Muscle layer of duodenum (tissue), 2 donors: ENCODE measurements around the gene PKD1.
"Not testable (repeated sequence)": the region's sequence is repeated elsewhere in the genome, so short reads cannot be mapped to it uniquely, and the experiment has no call there.

Experiments used
- H3K27ac ChIP-seq: one replicate; pipeline ENCODE4 v1.7.0; 2013; ENCODE audit warnings: mild to moderate bottlenecking, low read length
- H3K27me3 ChIP-seq: one replicate; pipeline ENCODE4 v1.7.0; 2013; ENCODE audit warnings: low read depth, mild to moderate bottlenecking, control low read depth, low read length
- H3K36me3 ChIP-seq, 2 donors: one replicate each; pipeline ENCODE4 v1.7.0; 2013; ENCODE audit warnings: low read length in 2 of 2, control low read depth in 1 of 2, mild to moderate bottlenecking in 1 of 2; ENCODE audit not compliant: insufficient read depth in 2 of 2, control insufficient read depth in 1 of 2
- H3K4me1 ChIP-seq, 2 donors: one replicate each; pipeline ENCODE4 v1.7.0; 2013; ENCODE audit warnings: low read length in 2 of 2, mild to moderate bottlenecking in 2 of 2, control low read depth in 1 of 2, moderate library complexity in 1 of 2; ENCODE audit not compliant: insufficient read depth in 2 of 2, control insufficient read depth in 1 of 2
- H3K4me3 ChIP-seq, 2 donors: one replicate each; pipeline ENCODE4 v1.7.0; 2013; ENCODE audit warnings: low read length in 2 of 2, low read depth in 1 of 2, mild to moderate bottlenecking in 1 of 2
- H3K9me3 ChIP-seq, 2 donors: one replicate each; pipeline ENCODE4 v1.7.0; 2013; ENCODE audit warnings: low read length in 2 of 2, control low read depth in 1 of 2, mild to moderate bottlenecking in 1 of 2; ENCODE audit not compliant: control insufficient read depth in 1 of 2
- donor health status: healthy.

PKD1 gene

DNA sequence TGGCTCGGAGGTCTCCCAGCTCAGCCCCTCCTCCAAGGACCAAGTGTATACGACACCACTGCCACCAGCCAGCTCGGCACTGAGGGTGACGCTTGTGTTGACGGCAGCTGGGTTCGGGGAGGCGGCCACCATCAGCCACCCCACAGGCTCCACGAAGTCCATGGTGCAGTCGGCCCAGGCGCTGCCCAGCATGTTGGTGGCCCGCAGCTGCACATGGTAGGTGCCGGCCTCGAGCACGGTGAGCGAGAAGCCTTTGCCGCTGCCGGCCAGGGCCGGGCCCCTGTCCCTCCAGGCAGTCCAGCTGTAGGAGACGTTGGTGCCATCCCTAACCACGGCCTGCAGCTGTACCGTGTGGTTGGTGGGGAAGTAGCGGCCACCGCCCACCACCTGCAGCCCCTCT, 25.8 kb downstream of the PKD1 start:
- peaks cover 0 to 72% of the 10 kb centered on the region in 2 donors for H3K36me3 ChIP-seq

DNA sequence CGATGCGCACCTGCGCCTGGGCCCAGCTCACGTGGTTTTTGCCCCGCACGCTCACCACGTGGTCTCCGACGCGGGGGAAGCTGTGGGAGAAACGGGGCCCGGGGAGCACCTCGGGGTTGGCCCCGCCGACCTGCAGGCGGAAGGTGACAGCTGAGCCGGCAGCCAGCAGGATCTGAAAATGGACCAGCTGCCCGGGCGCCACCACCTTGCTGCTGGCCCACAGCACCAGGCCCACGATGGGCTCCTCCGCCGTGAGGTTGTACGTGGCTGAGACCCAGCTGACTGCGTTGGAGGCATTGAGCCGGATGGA, 26.5 kb downstream of the PKD1 start:
- not testable (repeated sequence) for H3K27ac ChIP-seq, H3K27me3 ChIP-seq, H3K4me3 ChIP-seq, H3K9me3 ChIP-seq, H3K4me1 ChIP-seq
- peaks cover 0 to 68% of the 10 kb centered on the region in 2 donors for H3K36me3 ChIP-seq

More for the DNA sequence above, 25.8 kb downstream of the PKD1 start:
- H3K9me3 ChIP-seq, H3K4me1 ChIP-seq, H3K27ac ChIP-seq, H3K27me3 ChIP-seq, H3K4me3 ChIP-seq: not testable (repeated sequence)

DNA sequence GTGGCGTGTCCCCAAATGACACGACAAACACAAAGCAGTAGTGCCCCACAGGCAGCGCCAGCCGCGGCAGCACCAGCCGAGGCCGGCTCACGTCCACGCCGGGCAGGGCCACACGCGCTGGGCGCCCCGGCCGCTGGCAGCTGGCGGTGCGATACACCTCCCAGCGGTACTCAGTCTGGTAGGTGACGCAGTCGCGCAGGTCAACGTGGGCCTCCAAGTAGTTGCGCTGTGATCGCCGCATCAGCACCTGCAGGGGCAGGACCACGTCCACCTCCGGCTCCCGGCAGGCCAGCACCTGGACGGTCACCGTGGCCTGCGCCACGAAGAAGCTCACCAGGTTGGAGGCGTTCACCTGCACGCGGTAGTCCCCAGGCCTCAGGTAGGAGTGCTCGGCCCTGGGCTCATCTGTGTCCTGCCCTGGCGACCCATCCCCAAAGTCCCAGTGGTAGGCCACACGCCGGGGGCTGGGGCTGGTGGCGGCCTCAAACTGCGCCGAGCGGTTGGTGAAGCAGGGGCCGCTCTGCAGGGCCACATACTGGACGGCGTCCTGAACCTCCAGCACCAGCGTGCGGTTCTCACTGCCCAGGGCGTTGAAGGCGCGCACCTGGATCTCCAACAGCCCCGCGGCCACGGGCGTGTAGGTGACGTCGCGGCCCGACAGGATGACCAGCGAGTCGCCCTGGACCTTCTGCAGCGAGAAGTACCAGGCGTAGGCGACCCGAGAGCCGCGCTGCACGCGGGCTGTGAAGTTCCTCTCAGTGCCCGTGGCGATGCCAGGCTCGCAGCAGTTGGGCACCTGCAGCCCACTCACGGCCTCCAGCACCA, 27.0 kb downstream of the PKD1 start:
- H3K27ac ChIP-seq, H3K4me1 ChIP-seq, H3K27me3 ChIP-seq, H3K4me3 ChIP-seq, H3K9me3 ChIP-seq: not testable (repeated sequence)
- peaks cover 0 to 62% of the 10 kb centered on the region in 2 donors for H3K36me3 ChIP-seq

DNA sequence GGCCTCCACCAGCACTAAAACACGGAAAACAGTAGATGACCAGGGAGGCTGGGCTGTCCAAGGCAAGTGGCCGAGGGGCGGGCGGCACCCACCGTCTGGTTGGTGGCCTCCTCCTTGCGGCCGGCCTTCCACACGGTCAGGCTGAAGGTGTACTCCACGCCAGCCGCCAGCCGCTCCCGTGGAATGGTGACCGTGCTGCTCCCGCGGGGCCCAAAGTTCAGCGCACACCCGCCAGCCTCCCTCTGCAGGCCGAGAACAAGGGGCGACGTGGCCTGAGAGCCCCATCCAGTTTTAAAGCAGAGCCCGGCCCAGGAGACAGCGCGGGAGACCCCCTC, 27.9 kb downstream of the PKD1 start:
- not testable (repeated sequence) for H3K27me3 ChIP-seq, H3K4me3 ChIP-seq, H3K27ac ChIP-seq, H3K9me3 ChIP-seq, H3K4me1 ChIP-seq
- peaks cover 0 to 67% of the 10 kb centered on the region in 2 donors for H3K36me3 ChIP-seq

DNA sequence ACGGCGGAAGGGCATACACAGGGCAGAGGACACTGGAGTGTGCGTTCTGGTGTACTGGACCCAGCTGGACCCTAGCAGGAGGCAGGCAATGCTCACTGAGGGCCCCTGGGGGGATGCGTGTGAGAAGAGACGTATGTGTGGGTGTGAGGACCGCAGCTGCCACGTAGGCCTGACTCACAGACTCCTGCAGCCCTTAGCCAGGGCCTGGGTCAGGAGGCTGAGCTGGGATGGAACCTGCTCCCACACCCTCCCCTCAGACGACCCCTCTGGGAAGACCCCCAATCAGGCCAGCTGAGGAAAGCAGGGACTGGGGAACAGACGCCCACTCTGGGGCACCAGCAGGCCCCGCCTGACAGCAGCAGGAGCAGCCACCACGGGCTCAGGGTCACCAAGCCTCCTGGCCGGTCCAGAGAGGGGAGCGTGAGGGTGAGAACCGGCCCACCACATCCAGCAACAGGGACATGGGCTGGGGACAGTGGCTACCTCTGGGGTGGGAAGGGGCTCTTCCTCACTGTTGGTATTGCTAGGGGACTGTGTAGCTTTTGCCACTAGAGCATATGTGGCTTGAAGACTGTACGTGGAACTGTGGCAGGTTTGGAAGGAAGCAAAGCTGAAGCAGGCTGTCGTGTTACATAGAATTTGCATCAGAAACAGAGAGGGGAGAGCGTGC, 28.4 kb downstream of the PKD1 start:
- H3K27me3 ChIP-seq = not testable (repeated sequence)
- H3K36me3 ChIP-seq = peaks cover 0 to 70% of the 10 kb centered on the region in 2 donors

DNA sequence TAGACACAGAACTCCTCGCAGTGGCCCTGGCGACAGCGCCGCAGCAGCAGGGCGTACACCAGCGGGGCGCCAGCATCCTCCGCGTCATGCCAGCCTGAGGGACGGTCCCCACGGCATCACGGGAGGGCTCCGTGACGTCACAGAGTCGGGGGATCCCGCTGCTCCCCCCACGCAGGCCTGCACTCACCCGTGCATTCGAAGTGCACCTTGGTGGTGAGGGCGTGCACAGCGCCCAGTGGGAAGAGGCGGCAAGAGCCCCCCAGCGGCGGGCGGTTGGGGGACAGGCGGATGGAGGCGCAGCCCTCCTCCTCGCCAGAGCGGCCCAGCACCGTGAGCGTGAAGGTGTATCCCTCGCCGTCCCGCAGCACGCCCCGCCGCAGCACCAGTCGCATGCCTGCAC, 29.5 kb downstream of the PKD1 start:
- H3K9me3 ChIP-seq, H3K4me1 ChIP-seq, H3K4me3 ChIP-seq, H3K27me3 ChIP-seq, H3K27ac ChIP-seq: not testable (repeated sequence)
- H3K36me3 ChIP-seq = peaks cover 0 to 61% of the 10 kb centered on the region in 2 donors

More for the DNA sequence above, 28.4 kb downstream of the PKD1 start:
- not testable (repeated sequence) for H3K4me3 ChIP-seq, H3K9me3 ChIP-seq, H3K27ac ChIP-seq, H3K4me1 ChIP-seq

DNA sequence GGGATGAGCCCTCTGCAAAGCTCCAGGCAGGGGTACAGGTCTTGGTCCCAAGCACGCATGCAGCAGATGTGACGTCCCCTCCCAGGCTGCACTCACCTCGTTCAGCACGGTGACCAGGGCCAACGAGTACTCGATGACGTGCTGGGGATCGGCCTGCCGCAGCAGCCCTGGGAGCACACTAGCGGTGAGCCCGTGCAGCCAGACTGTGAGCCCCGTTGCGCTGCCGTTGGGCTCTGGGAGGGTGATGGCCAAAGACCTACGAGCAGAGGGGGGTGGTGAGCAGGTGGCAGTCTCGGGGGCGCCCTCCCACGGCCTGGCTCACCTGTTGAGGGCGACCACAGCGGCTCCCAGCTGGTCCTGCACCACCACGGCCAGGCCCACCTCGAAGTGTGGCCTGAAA, 29.9 kb downstream of the PKD1 start:
- H3K9me3 ChIP-seq, H3K4me1 ChIP-seq, H3K27ac ChIP-seq, H3K27me3 ChIP-seq, H3K4me3 ChIP-seq: not testable (repeated sequence)
- peaks cover 0 to 56% of the 10 kb centered on the region in 2 donors for H3K36me3 ChIP-seq

DNA sequence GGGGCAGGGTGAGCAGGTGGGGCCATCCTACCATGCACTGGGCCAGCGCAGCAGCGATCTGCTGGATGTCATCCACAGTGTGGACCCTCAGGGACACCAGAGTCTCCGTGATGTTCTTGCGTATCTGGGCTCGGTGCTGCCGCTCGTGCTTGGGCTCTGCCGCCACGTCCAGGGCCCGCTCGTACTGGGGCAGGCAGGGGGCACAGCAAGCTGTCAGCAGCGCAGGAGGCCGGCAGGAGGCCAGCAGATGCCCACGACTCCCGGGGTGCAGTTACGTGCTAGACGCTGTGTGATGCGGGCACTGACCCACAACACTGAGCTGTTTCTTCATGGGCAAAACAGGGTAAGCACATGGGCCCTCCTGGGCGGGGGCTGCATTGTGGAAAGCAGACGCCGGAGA, 30.4 kb downstream of the PKD1 start:
- not testable (repeated sequence) for H3K9me3 ChIP-seq, H3K27ac ChIP-seq, H3K27me3 ChIP-seq, H3K4me1 ChIP-seq, H3K4me3 ChIP-seq
- H3K36me3 ChIP-seq = peaks cover 0 to 54% of the 10 kb centered on the region in 2 donors

DNA sequence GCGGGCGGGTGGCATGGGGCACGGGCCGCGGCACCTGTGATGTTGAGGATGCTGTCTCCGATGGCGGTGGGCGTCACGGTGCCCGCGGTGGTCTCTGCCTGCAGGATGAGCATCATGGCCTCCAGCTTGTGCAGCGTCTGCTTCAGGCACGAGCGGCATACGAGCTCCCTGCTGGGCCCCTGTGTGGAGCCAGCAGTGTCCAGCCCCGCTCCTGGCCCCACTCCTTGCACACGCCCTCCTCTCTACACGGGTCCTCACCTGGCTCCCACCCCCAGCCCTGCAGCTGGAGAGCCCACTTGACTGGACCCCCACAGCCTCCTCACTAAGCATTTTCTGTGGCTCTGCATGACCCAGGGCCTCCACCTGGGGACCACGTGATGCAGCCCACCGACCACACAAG, 31.2 kb downstream of the PKD1 start:
- peaks cover 0 to 57% of the 10 kb centered on the region in 2 donors for H3K36me3 ChIP-seq
- H3K27me3 ChIP-seq, H3K27ac ChIP-seq, H3K4me1 ChIP-seq, H3K4me3 ChIP-seq, H3K9me3 ChIP-seq: not testable (repeated sequence)

DNA sequence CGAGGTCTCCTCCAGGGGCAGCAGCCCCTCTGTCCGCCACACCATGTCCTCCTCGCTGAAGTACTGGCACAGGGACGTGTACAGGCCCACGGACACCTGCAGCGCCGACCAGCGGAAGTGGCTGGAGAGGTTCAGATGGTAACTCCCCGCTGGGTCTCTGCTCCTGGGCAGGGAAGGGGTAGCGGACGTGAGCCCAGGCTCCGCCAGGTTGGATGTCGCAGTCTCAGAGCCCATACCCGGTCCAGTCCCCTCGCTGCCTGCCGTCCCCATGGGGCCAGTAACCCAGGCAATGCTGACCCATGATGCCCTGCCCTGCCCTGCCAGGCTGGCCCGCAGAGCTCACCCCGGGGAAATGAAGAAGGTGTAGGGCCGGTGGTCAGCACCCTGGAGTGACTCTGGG, 33.2 kb downstream of the PKD1 start:
- no peaks in the 10 kb centered on the region for H3K27me3 ChIP-seq
- H3K4me3 ChIP-seq = no peak overlapping the region
- H3K36me3 ChIP-seq = peaks cover 0 to 52% of the 10 kb centered on the region in 2 donors
- no peaks in the 10 kb centered on the region for H3K4me1 ChIP-seq
- no peak overlapping the region for H3K27ac ChIP-seq
- H3K9me3 ChIP-seq = no peaks in the 10 kb centered on the region

DNA sequence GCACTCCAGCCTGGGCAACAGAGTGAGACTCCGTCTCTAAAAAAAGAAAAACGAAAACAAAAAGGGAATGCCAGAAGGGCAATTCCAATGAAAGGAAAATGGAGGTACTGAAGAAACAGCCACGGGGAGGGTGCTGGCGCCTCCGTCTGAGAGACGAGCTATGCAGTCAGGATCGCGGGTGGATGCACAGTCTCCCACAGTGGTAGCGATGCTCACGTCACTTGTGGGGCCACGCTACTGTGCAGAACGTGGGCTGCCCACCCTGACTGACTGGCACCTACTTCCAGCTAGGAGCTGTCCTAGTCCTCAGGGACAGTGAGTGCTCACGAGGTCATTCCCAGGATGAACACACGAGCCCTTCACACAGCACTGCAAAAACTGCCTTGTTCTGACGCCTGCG, 34.1 kb downstream of the PKD1 start:
- not testable (repeated sequence) for H3K9me3 ChIP-seq, H3K27me3 ChIP-seq, H3K4me3 ChIP-seq, H3K27ac ChIP-seq, H3K4me1 ChIP-seq
- H3K36me3 ChIP-seq = peaks cover 0 to 53% of the 10 kb centered on the region in 2 donors

DNA sequence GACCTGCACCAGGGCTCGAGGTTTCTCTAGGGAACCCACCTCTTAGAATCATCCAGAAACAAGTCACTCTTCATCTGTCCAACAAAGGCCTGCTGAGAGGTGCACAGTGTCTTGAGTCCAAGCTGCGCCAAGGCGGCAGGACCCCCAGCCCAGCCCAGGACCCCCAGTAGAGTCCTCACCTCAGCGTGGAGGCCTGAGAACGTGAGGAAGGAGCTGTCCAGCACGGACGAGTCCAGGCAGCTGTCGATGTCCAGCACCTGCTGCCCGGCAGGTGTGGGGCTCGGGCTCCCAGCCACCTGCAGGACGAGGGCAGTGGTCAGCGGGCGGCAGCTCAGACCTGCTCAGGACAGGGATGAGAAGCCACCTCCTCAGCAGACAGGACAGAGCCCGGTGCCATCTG, 38.0 kb downstream of the PKD1 start:
- not testable (repeated sequence) for H3K4me1 ChIP-seq, H3K4me3 ChIP-seq, H3K27me3 ChIP-seq, H3K27ac ChIP-seq, H3K9me3 ChIP-seq
- H3K36me3 ChIP-seq = peaks cover 17 to 66% of the 10 kb centered on the region in 2 donors
